ENCODE data around the gene SLC18B1. TPM values are rescaled to one million over a fixed set of nuclear protein-coding genes. Genes with fewer than 3 reads are reported as not detected.
A peak's percentile ranks its signal among the peaks of the same experiment; 100 is the strongest.

Gene SLC18B1
- total RNA-seq, 2 experiments from 2014 or later = 5.8 to 6.0 TPM

- TF ChIP-seq, protein P1, sequence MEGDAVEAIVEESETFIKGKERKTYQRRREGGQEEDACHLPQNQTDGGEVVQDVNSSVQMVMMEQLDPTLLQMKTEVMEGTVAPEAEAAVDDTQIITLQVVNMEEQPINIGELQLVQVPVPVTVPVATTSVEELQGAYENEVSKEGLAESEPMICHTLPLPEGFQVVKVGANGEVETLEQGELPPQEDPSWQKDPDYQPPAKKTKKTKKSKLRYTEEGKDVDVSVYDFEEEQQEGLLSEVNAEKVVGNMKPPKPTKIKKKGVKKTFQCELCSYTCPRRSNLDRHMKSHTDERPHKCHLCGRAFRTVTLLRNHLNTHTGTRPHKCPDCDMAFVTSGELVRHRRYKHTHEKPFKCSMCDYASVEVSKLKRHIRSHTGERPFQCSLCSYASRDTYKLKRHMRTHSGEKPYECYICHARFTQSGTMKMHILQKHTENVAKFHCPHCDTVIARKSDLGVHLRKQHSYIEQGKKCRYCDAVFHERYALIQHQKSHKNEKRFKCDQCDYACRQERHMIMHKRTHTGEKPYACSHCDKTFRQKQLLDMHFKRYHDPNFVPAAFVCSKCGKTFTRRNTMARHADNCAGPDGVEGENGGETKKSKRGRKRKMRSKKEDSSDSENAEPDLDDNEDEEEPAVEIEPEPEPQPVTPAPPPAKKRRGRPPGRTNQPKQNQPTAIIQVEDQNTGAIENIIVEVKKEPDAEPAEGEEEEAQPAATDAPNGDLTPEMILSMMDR (conservative IDR thresholded peaks at IDR 0.05; ENCODE audit: low read length) = peak; percentile 61
- TF ChIP-seq EZH2phosphoT487 (IDR thresholded peaks at IDR 0.05; ENCODE audit: borderline replicate concordance, low read depth, low read length) = no peak
- CTCF ChIA-PET (ENCODE audit: unreplicated experiment) = no interaction called here
- H3K4me2 ChIP-seq (ENCODE audit: low read length) = peak overlapping the region; percentile 80
- POLR2A ChIA-PET = interaction anchor here (1.0 to 4.1 kb wide), 6 partner anchors 7 to 546 kb away, joined by 3 to 21 read pairs (median 12); partner anchors contain the start of genes SLC18B1 and VNN2
- peak; percentile 24 for DNase-seq (ENCODE audit: low spot score)
- no TSS peak for BruUV-seq (replicated peaks)
- peaks cover 51% of the 10 kb centered on the region for H4K20me1 ChIP-seq (ENCODE audit: insufficient read depth, low read length)
- H3K36me3 ChIP-seq (ENCODE audit: insufficient read depth, low read length) = peaks cover 55% of the 10 kb centered on the region
- no peaks in the 10 kb centered on the region for H3K9me3 ChIP-seq (ENCODE audit: low read length)
- no peaks in the 10 kb centered on the region for H3K9me2 ChIP-seq (ENCODE audit: insufficient read depth, low read length)
- peak overlapping the region; percentile 71 for H3K27ac ChIP-seq (ENCODE audit: low read depth, low read length, poor library complexity, severe bottlenecking)
- intact Hi-C loops (cut with micrococcal nuclease; ENCODE audit: unreplicated experiment) = loop anchor here (10.0 kb wide), 2 partner anchors 902 to 1138 kb away; partner anchors contain the start of gene TBPL1
- H3K4me3 ChIP-seq (ENCODE audit: low read depth, low read length, poor library complexity, severe bottlenecking) = peak overlapping the region; percentile 93
- peaks cover 45% of the 10 kb centered on the region for H3K4me1 ChIP-seq (ENCODE audit: insufficient read depth, low read length, poor library complexity, severe bottlenecking)
- peaks cover 37% of the 10 kb centered on the region for H3K79me2 ChIP-seq (ENCODE audit: insufficient read depth, low read depth, low read length)
- H2AFZ ChIP-seq (ENCODE audit: low read length) = no peak overlapping the region
Observed at GRCh38 chr6:132816660-132817059, 18.2 kb upstream of the SLC18B1 start.

- Histone ChIP-seq H3K79me2 (ENCODE audit: insufficient read depth, low read depth, low read length) (peaks cover 37% of the 10 kb centered on the region), H3K4me3 (ENCODE audit: low read depth, low read length, poor library complexity, severe bottlenecking) (peak overlapping the region; percentile 93), H3K27ac (ENCODE audit: low read depth, low read length, poor library complexity, severe bottlenecking) (peak overlapping the region; percentile 71), H3K4me1 (ENCODE audit: insufficient read depth, low read length, poor library complexity, severe bottlenecking) (peaks cover 47% of the 10 kb centered on the region), H3K9me2 (ENCODE audit: insufficient read depth, low read length) (no peaks in the 10 kb centered on the region), H3K4me2 (ENCODE audit: low read length) (peak overlapping the region; percentile 80), H4K20me1 (ENCODE audit: insufficient read depth, low read length) (peaks cover 51% of the 10 kb centered on the region), H3K9me3 (ENCODE audit: low read length) (no peaks in the 10 kb centered on the region), H3K36me3 (ENCODE audit: insufficient read depth, low read length) (peaks cover 55% of the 10 kb centered on the region), H2AFZ (ENCODE audit: low read length) (no peak overlapping the region)
- no peak for TF ChIP-seq EZH2phosphoT487 (IDR thresholded peaks at IDR 0.05; ENCODE audit: borderline replicate concordance, low read depth, low read length)
- TF ChIP-seq, protein P1 (conservative IDR thresholded peaks at IDR 0.05; ENCODE audit: low read length) = no peak
- intact Hi-C loops (cut with micrococcal nuclease; ENCODE audit: unreplicated experiment) = loop anchor here (1.0 to 10.0 kb wide), 7 partner anchors 16 to 1140 kb away; partner anchors contain the start of gene TBPL1
- DNase-seq (ENCODE audit: low spot score) = peak; percentile 36
- CTCF ChIA-PET (ENCODE audit: unreplicated experiment) = interaction anchor here (0.6 kb wide), 2 partner anchors 24 to 1139 kb away, joined by 3 read pairs; no protein-coding TSS in a partner anchor
- POLR2A ChIA-PET = interaction anchor here (0.7 to 4.1 kb wide), 11 partner anchors 9 to 548 kb away, joined by 3 to 36 read pairs (median 4); partner anchors contain the start of genes SLC18B1 and VNN2
- TSS peak; percentile 74 for BruUV-seq (replicated peaks)
Observed at GRCh38 chr6:132814716-132815570, 16.5 kb upstream of the SLC18B1 start.
